ENCODE data around the gene B3GALNT2.
"Not testable (repeated sequence)": the region's sequence is repeated elsewhere in the genome, so short reads cannot be mapped to it uniquely, and the experiment has no call there.

The B3GALNT2 gene

DNA sequence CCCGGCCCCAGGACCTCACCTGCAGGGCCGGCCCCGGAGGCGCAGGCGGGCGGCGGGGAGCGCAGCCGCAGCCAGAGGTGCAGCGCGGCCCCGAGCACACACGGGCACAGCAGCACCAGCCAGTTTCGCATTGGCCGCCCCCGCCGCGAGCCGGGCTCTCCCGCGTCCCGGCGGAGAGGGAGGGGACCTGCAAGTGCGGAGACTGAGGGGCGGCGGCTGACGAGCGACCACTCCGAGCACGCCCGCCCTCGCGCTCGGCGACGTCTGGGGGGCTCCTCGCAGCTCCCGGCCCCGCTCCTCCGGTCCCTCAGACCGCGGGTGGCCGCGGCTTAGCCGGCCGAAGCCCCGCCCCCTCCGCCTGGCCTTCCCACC, at the start of gene B3GALNT2:
B3GALNT2 (minus strand) TSS at position 331 of the 372 bp plus-strand sequence; CDS start at position 131, 200 bp downstream.
- DNase-seq (ENCODE audit: low spot score): no peak

DNA sequence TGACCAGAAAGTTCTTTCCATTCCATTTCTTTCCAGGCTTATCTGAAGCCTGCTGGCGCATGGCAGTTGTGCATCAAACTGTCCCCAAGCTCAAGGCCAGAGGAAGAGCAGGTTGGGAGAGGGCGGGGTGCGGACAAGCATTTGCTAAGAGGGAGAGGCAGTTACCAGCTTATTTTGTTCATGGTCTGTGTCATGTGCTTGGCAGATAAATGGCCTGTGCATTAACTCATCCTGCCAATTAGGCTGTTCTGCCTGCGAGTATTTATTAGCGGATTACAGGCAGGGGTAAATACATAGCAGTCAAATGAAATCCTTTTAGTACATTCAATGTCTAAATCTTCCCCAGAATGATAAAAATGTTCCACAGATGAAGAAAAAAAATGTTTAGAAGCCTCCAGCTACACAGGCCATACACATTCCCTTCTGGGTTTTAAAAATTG, 48.9 kb upstream of the B3GALNT2 start:
- no peak for DNase-seq (ENCODE audit: low spot score)

DNA sequence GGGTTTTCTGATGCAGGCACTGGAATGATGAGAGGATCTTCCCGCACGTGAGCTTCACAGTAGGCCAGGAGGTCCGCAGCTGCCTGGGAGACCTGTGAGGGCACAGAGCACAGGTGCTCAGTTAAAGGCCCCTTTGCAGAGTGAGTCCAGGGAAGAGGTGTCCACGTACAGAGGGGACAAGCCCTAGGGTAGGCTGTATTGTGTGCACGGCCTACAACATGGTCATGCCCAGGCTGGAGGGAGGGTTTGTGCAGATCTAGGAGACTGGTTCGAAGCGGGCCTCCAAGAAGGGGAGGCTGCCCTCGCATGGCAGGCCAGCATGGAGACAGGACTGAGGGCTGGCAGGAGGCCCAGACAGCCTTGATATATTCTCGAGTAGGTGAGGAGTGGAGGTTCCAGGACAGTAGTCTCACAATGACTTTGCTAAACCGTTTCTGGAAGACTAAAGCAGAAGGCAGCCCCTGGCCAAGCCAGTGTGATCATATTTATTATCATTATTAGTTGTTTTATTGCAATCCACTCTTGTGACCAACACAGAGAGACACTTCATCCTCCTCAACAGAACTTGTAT, 48.0 kb upstream of the B3GALNT2 start:
- no peak for DNase-seq (ENCODE audit: low spot score)

DNA sequence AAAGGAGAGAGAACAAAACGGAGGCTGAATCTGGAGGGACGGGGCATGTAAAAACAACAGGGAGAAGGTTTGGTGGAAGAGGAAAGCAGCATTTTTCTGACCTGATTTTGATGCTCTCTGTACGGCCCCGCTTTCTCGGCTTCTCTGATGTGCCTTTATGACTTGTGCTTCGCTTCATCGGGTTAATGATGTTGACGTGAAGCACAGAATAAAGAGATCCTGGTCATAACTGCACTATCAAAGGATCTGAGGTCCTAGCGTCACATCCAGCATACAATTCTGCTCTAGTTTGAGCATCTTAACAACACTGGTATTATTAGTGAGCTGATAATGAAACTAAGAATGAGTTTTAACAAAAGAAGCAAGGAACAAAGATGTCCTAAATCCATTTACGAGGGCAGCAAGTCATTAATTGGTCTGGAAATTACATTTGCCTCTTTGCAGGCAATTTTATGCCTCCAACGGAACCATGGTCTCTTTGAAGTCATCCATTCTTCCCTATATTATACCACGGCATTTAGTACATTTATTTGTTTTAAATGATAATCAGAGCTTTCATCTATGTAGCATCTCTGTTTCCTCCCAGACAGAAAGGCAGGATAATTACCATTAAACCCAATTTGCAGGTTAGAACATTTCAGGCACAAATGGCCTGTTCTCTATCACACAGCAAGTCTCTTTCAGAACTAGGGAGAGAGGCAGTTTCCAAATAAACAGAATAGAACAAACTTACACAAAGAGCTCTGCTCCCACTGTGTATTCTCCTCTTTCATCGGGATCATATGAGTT, 45.3 kb upstream of the B3GALNT2 start:
- DNase-seq (ENCODE audit: low spot score): no peak

DNA sequence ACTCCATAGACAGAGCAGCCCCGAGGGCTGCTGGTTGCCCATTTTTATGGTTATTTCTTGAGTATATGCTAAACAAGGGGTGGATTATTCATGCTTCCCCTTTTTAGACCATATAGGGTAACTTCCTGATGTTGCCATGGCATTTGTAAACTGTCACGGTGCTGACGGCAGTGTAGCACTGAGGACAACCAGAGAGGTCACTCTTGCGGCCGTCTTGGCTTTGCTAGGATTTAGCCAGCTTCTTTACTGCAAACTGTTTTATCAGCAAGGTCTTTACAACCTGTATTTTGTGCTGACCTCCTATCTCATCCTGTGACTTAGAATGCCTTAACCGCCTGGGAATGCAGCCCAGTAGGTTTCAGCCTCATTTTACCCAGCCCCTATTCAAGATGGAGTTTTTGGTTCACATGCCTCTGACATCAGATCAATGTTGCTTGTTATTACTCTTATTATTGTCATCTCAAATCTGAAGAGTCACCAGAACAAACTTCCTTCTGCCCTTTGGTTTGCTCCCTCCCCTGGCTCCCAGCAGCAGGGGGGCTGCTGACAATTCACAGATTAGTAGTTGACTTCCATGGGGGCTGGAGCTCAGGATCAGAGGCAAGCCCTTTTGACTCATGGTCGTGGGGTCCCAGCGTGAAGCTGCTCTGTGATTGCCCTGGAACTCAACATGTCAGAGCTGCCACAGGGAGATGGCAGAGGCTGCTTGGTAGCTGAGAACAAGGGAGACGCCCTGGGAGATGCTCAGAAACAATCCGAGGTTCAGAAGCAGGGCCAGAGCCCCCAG, 42.3 kb upstream of the B3GALNT2 start:
- not testable (repeated sequence) for DNase-seq (ENCODE audit: low spot score)

DNA sequence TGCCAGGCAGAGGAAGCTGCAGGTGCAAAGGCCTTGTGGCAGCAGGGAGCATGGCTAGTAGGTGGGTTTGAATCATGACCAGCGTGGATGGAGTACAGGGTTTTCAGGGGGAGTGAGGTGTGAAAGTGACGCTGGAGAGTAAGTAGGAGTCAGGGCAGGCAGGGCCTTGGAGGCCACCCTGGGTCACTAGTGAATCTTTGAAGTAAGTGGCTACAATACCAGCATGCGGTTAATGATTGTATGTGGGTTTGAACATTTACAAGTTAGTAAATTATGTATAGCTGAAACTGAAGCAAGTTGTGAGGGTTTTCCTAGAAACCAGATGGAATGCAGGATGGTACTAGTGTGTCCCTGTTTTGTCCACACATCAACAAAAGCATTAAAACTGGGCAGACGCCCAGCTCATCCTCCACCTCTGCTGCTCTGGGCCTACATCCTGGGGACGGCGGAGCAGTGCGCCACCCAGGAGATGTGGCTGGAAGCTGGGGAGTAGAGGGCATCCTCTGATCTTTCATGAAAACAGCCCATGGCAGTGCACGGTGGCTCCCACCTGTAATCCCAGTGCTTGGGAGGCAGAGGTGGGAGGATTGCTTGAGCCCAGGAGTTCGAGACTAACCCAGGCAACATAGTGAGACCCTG, 41.2 kb upstream of the B3GALNT2 start:
- no peak for DNase-seq (ENCODE audit: low spot score)

DNA sequence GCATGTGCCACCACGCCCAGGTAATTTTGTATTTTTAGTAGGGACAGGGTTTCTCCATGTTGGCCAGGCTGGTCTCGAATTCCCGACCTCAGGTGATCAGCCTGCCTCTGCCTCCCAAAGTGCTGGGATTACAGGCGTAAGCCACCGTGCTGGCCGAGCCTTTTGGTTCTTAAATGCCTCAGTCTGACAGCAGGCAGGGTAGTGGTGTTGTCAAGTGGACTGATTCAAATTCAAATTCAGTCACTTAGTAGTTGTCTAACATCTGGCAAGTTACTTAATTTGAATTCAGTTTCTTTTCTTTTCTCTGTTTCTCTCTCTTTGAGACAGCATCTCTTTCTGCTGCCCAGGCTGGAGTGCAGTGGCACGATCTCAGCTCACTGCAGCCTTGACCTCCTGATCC, 38.6 kb upstream of the B3GALNT2 start:
- DNase-seq (ENCODE audit: low spot score): not testable (repeated sequence)

DNA sequence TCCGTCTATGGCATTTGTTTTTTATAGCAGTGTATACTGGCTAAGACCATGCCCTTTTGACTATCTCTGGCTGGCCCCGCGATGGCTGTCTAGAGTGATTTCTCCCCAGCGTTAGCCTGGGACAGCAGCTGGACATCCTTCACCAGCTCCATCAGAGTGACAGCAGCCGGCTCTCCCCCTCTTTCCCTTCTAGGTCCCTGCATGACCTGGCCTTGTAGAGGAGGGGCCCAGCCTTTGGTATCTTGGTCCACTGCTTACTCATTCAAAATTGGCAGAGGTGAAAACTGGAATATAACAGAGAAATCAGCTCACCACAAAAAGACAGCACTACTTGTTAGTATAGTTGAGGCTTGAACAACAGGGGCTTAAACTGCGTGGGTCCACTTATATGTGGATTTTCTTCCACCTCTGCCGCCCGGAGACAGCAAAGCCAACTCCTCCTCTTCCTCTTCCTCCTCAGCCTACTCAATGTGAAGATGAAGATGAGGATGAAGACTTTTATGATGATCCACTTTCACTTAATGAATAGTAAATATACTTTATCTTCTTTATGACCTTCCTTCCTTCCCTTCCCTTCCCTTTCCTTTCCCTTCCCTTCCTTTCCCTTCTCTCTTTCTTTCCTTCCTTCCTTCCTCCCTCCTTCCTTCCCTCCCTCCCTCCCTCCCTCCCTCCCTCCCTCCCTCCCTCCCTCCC, 29.4 kb upstream of the B3GALNT2 start:
- no peak for DNase-seq (ENCODE audit: low spot score)

DNA sequence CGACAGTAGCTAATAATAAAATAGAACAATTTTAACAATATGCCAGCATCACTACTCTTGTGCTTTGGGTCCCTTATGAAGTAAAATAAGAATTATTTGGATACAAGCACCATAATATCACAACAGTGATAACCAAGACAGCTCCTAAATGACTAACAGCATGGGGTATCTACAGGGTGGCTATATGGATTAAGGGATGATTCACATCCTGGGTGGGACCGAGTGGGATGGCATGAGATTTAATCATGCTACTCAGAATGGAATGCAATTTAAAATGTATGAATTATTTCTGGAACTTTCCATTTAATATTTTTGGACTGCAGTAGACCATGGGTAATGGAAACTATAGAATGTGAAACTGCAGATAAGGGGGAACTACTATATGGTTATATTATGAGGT, 28.1 kb upstream of the B3GALNT2 start:
- peak; percentile 59 for DNase-seq (ENCODE audit: low spot score)

DNA sequence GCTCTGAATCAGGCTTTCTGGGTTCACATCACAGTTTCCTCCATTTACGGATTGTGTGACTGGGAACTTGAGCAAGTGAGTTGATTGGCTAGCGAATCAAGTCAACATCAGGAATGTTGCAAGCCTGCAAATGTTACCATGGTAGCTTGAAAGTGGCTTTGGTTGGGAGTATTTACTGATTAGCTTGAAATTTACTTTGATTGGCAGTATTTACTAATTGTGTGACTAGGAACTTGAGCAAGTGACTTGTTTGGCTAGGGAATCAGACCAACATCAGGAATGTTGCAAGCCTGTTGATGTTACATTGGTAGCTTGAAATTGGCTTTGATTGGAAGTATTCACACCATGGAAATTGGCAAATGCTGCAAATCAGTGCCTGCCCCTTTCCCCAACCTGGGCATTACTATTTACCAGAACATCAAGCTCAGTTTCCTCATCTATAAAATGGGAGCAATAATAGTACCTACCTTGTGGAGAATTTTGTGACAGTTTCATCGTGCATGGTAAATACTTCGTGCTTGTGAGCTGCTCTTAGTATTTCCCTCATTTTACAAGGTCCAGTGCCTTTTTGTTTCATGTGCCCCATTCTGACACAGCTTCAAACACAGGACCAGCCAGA, 23.1 kb upstream of the B3GALNT2 start:
- DNase-seq (ENCODE audit: low spot score): no peak

DNA sequence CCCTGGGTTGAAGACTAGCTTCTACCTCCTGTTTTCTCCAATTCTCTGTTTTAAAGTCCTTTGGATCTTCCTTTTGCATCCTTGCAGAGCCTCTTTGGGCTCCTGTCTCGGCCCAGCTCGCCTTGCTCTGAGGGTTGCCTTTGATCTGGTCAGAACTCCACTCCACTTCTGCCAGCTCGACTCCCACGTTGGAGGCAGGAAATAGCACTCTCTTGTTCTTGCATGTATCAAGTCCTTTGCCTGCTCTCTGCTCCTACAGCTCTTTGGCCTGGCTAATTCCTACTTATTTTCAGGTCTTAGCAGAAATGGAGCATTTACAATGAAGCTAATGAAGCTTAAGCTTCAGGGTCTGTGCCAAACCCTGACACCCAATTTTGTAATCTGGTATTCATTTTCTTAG, 21.1 kb upstream of the B3GALNT2 start:
- no peak for DNase-seq (ENCODE audit: low spot score)

DNA sequence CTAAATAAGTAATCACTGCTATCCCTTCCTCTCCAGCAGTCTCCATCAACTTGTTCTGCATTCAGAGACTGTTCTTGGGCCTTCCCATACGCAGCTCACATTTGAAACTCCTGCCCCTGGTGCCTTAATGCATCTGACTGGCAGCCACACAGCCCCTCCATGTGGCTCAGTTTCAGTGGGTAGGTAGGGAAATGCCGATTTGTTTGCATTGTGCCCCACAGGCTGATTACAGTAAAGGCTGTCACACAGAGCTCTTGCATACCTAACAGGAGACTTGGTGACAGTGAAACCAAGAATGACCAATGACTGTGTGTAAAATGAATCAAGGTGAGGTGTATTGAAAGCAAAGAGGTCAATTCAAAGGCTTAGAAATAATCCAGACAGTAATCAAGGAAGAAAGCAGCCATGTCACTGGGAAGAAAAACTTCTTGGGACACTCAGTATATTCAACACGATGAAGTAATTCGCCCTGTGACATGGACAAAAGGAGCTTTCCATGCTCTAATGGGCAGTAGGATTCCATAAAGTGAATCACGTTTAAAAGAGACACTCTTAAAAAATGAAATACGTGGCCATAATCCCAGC, 12.7 kb upstream of the B3GALNT2 start:
- DNase-seq (ENCODE audit: low spot score): no peak

DNA sequence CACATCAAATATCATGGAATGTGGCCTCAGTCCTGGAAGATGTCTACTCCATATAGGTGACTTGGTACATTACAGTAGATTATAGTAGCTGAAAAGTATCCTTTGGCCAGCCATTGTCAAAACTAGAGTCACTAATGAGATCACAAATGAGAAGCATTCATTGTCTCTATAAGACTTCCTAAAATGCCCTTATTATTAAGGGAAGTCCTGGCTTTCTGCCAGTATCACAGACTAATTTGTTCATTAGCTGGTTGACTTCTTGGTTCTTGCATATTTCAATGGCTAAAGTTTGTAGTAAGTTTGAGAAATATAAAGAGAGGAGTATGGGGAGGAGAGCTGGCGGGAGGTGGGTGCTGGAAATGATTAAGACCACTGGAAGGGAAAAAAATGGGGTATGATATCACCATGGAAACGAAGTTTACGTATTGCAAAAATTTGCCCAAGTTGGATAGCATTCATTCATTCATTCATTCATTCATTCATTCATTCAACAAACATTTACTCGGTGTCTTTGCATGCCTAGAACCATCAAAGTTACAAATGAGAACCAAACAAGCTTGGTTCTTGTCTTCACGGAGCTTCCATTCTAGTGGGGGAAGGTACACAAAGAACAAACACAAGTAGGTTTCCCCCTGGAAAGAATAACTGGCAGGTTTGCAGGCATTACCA, 11.7 kb upstream of the B3GALNT2 start:
- DNase-seq (ENCODE audit: low spot score): no peak

DNA sequence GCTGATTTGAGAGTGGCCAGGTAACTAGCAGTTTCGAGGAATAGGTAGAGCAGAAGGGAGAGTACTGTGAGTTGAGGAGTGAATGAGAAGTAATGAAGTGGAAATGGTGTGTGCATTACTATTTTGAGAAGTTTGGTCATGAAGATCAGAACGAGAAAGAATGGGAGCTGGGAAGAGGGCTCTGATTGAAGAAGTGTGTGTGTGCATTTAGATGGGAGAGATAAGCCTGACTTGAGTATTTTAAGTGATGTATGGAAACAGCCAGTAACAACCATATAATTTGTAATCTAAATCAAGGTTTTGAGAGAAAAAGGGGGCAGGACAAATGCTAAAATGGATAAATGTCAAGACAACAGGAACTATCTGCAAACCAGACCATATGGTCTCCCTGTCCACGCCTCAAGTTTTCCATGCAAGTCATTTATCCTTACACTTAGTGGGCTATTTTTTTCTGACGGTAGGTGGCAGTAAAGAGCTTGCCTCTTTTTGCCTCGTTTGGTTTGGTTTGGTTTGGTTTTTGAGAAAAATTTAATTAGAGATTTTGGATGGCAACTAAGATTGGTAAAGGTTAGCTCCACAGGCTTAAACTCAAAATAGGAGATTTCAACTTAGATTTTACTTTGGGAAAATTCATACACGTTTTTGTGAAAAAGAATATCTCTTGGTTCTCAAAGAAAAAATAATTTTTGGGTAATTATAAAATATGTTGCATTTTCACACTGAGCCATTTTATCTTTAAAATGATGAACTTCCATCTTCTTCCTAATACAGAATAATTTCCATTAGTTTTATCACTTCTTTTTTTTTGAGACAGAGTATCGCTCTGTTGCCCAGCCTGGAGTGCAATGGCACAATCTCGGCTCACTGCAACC, 9.5 kb upstream of the B3GALNT2 start:
- peak; percentile 53 for DNase-seq (ENCODE audit: low spot score)

DNA sequence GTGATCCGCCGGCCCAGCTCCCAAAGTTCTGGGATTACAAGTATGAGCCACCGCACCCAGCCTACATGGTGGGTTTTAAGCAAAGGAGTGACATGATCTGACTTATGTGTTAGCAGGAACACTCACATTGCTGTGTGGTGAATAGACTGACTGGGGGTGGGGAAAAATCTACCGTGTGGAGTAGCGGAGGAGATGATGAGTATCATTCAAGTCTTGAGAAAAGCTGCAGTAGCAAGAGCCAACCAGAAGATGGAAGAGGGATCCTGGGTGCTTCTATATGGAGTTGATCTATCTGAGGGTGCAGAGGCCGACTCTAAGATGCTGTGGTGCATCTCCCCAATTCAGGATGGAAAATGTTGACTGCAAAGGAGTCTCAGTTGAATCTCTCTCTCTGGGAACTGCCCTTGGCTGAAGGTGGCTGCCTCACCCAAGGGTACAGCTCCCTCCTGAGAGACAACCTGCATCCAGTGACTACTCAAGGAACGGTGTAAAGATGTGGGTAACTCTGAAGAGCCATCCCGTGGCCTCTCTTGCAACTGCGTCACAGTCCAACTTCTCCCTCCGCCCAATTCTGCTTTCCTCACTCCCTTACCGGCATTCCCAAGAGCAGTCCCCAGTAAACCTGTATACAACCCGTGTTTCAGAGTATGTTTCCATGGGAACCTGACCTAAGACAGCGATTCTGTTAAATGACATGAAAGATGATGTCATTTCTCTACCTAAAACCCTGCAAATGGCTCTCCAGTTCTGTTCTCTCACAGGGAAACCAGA, 7.4 kb upstream of the B3GALNT2 start:
- DNase-seq (ENCODE audit: low spot score): no peak

DNA sequence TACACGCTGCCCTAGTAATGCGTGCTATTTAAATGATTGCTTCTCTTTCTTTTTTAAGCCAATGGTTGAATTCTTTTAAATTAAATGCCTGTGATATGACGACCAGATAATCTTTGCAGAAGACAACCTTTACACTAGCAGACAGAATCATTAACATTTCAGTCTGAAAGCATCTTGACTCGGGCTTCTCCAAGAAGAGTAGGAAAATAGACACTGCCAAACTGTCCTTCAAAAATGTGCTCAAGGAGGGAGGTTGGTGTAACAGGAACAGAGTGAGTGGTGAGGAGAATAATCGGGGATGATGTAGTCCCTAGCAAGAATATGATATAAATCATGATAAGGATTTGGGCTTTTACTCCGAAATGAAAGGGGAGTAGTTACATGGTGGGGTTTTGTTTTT, 6.6 kb upstream of the B3GALNT2 start:
- no peak for DNase-seq (ENCODE audit: low spot score)

DNA sequence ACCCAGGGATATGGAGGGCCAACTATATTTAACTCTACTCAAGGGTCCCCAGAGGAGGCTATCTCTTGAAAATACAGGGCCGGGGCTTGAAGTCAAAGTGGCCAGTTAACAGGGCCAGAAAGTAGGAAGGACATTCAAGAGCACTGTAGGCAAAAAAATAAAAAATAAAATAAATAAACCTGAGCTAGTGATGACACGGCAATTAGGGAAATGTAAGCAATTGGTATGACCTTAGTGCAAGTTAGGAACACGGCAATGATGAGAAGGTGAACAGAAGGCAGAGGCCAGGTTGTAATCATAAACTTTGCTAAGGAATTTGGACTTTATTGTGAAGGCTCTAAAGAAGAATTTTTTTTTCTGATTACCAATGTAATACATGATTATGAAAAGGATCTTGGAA, 3.4 kb upstream of the B3GALNT2 start:
- DNase-seq (ENCODE audit: low spot score): no peak

DNA sequence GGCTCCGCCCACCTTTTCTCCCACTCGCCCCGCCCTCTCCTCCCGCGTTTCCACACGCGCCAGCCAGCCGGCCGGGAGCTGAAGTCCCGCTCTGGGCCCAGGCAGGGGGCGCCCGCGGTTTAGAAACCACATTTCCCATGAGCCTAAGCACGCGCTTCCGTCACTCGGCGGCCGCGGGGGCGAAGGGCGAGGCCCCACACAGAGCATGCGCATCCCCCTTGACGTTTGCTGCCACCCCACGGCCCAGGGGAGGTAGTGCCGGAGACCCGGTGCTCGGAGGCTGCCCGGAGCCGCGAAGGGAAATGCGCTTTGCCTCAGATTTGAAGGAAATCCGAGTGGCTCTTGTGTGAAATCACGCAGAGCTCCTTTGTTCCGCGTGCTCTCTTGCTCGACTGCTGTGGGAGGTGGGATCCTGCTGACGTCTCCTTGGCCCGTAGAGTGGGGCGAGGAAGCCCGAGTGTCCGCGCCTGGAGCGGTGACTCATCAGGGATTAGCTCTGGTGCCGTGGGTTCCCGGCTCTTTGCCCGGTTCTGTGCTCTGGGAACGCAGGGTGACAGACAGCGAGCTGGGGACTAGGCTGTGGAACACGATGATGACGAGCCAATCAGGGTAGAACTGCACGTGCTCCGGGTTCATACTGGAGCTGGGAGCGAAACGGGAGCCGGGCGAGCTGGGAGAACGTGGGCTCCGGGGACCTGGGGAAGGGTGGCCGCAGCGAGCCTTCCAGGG, 406 bp upstream of the B3GALNT2 start:
- DNase-seq (ENCODE audit: low spot score): peak; percentile 98
